Right renal cortex interstitium (tissue), 3 donors: ENCODE measurements around the gene HNMT. TPM values are rescaled to one million over a fixed set of nuclear protein-coding genes. Genes with fewer than 3 reads are reported as not detected.
"Not testable (repeated sequence)": the region's sequence is repeated elsewhere in the genome, so short reads cannot be mapped to it uniquely, and the experiment has no call there.

Experiments
- DNase-seq, 3 donors: peaks; one replicate each; pipeline ENCODE4 v3.0.0-alpha.2; 2013; ENCODE audit warnings: low read depth in 3 of 3, low spot score in 2 of 3
- polyA plus RNA-seq, 3 donors: library from polyadenylated mRNA; unstranded; fragments of 120-200 nt; gene quantifications; one replicate each; pipeline ENCODE4 v1.2.1, GENCODE V29; 2013; ENCODE audit not compliant: insufficient read length in 3 of 3

Gene HNMT
- polyA plus RNA-seq, 3 donors = 66.9 to 84.9 (median 70.9) TPM

GRCh38 chr2:138037090-138037489 is 72.8 kb downstream of the HNMT start:
- DNase-seq = no peak

GRCh38 chr2:138040616-138041015 is 76.3 kb downstream of the HNMT start:
- no peak for DNase-seq

GRCh38 chr2:138042311-138042710 is 78.0 kb downstream of the HNMT start:
- no peak for DNase-seq

- DNase-seq = not testable (repeated sequence)
Measured at GRCh38 chr2:138043588-138043987, 79.3 kb downstream of the HNMT start.

- no peak for DNase-seq
Measured at GRCh38 chr2:138058427-138058826, 94.2 kb downstream of the HNMT start.

GRCh38 chr2:138059487-138060300 is 95.4 kb downstream of the HNMT start:
- DNase-seq = no peak

- DNase-seq = no peak
Measured at GRCh38 chr2:138060301-138060635, 96.0 kb downstream of the HNMT start.

GRCh38 chr2:138061961-138062360 is 97.7 kb downstream of the HNMT start:
- DNase-seq = no peak

- no peak for DNase-seq
Measured at GRCh38 chr2:138063181-138063580, 98.9 kb downstream of the HNMT start.
